GM21528 (cell line): Measurements from ENCODE around the gene SULT1C4.
"Not testable (repeated sequence)": the region's sequence is repeated elsewhere in the genome, so short reads cannot be mapped to it uniquely, and the experiment has no call there.

Experiments
- ATAC-seq: cut with Tn5 transposase; IDR thresholded peaks from one replicate; pipeline ENCODE4 v1.9.1; 2021; ENCODE audit warnings: mild to moderate bottlenecking, moderate library complexity; ENCODE audit not compliant: unreplicated experiment, low FRiP score

SULT1C4 gene

GRCh38 chr2:108377815-108378630, at the start of gene SULT1C4:
Gene SULT1C4 (plus strand): TSS chr2:108377954. CDS start chr2:108378338, 384 bp downstream.
- no peak for ATAC-seq

DNA sequence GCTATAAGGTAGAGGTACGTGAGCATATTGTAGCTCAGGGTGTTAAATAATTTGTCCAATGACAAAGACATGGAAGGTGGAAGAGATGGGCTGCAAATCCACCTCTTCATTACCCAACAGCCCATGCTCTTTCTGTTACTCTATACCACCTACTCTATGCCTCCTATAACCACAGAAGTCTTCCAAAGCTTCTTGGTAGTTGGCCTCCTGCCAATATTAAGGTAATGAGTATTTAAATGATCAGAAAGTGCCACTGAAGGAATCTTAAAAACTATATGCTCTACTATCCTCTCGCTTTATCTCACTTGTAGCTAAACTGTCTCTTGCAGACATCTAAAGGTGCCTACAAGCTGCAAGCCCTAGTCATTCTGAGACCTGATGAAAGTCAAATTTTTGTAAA, 48.0 kb upstream of the SULT1C4 start:
- no peak for ATAC-seq

- ATAC-seq: no peak
Measured at GRCh38 chr2:108330979-108331378, 46.8 kb upstream of the SULT1C4 start.

DNA sequence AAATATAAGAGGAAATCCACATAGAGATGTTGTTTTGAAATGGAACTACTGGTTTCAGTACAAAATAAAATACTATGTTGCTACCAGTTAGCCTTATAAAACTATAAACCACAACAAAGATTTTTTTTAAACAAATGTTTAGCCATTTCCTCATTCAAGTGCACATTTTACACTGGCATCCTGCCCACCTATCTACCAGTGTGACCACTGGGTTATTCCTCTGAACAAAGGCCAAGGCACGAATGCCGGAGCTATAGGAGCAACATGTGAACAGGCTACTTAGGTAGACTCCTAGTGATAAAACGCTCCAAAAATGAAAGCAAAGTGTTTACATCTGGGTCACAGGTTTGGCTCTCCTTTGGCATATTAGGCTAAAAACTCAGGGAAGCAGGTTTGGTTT, 31.8 kb upstream of the SULT1C4 start:
- no peak for ATAC-seq

DNA sequence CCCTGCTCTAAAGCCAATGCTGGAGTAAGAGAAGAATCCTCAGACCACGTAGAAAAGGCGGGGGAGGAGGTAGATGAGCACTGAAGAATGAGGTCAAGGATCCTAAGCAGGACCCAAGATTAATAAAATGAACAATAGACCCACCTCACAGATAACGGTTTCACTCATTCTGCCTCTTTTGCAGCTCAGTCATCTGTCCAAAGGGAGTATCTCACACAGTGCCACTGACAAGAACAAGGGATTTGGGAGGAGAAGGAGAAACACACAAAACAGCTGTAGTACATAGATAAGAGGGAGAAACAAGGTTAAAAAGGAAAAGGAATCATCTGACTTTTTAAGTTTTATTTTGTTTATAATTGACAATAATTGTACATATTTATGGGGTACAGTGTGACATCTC, 30.9 kb upstream of the SULT1C4 start:
- ATAC-seq: no peak

GRCh38 chr2:108347786-108348185, 30.0 kb upstream of the SULT1C4 start:
- no peak for ATAC-seq

DNA sequence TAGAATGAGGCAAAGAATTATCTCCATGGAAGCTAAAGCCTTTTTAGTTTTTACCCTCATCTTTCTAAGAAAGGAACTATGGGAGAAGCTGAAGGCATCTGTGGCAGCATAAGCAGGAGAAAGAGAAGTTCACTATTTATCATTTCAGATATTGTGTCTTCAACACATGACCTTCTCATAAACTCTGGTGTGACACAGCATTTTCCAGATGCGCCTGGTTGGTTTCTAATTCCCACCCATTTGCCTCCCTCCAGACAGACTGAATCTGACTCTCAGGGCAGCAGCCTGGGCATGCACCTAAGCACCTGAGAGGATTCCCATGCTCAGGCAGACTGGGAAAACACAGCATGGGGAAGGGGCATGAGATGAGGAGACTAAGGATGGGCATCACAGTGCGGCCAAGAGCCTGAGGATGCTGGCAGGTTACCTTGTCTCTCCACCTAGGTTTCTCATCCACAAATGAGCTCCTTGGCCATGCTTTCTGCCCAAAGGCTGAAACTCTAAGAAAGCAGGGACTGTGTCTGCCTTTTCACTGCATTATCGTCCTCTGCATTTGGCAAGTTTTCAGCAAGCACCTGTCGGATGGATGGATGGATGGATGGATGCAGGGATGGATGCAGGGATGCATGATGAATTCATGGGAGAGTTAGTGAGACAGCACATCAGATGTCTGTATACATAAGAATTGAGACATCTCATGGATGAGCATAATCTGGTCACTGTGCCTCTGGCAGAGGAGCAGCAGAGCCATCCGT, 28.8 kb upstream of the SULT1C4 start:
- no peak for ATAC-seq

DNA sequence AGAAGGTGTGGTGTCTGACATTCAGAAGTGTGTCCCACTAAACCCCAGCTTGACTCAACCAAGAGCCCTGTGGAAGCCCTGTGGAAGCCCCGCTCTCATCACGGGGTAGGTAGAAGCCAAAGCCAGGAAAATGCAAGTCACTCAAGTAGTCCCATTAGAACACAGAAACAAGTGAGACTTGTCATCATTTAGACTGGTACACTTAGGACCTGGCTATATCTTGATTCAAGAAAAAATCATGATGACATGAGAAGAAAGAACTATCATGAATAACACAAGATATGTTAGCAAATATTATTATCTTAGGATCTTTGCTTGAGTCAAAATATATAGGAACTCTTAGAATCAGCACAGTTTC, 28.2 kb upstream of the SULT1C4 start:
- ATAC-seq: no peak

DNA sequence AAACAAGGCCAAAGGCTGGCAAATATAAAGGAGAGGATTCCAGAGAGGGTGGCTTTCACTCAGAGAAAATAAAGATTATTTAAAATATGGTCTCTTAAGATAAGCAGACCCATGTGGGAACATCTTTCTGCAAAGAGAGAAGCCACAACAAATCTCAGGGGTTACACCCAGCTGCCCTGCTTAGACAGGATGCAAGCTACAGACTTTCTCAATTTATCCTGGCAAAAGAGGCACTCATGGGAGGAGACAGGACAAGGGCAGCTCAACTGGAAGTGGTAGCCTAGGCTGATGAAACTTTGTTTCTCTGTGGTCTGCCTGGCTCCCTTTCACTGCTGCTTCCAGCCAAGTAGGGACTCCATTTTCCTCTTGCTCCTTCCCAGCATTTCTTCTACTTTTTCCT, 25.9 kb upstream of the SULT1C4 start:
- ATAC-seq: no peak

- ATAC-seq: no peak
Measured at GRCh38 chr2:108354136-108354535, 23.6 kb upstream of the SULT1C4 start.

DNA sequence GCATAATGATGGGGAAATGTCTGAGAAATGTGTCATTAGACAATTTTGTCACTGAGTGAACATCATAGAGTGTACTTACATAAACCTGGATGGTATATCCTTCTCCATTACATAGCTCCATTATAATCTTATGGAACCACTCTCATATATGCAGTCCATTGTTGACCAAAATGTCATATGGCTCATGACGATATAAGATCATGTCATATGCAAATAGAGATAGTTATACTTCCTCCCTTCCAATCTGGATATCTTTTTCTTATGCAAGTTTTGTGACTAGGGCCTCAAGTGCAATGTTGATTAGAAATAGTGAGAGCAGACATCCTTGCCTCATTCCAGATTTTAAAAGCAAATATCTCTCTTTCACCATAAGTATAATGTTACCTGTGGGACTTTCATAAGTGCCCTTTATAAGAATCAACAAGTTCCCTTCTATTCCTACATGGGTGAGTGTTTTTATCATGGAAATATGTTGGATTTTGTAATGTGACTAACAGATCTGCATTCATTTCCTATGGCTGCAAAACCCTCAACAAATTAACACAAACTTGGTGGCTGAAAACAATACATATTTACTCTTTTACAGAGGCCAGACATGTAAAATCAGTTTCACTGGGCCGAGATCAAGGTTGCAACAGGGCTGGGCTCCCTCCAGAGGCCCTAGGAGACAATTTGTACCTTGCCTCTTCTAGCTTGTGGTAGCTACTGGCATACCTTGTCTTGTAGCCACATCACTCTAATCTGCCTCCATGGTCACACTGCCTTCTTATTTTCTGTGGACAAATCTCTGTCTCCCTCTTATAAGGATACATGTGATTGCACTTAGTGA, 21.6 kb upstream of the SULT1C4 start:
- ATAC-seq: no peak

- ATAC-seq: not testable (repeated sequence)
Measured at GRCh38 chr2:108359336-108359735, 18.4 kb upstream of the SULT1C4 start.

GRCh38 chr2:108360776-108361468, 16.8 kb upstream of the SULT1C4 start:
- no peak for ATAC-seq

DNA sequence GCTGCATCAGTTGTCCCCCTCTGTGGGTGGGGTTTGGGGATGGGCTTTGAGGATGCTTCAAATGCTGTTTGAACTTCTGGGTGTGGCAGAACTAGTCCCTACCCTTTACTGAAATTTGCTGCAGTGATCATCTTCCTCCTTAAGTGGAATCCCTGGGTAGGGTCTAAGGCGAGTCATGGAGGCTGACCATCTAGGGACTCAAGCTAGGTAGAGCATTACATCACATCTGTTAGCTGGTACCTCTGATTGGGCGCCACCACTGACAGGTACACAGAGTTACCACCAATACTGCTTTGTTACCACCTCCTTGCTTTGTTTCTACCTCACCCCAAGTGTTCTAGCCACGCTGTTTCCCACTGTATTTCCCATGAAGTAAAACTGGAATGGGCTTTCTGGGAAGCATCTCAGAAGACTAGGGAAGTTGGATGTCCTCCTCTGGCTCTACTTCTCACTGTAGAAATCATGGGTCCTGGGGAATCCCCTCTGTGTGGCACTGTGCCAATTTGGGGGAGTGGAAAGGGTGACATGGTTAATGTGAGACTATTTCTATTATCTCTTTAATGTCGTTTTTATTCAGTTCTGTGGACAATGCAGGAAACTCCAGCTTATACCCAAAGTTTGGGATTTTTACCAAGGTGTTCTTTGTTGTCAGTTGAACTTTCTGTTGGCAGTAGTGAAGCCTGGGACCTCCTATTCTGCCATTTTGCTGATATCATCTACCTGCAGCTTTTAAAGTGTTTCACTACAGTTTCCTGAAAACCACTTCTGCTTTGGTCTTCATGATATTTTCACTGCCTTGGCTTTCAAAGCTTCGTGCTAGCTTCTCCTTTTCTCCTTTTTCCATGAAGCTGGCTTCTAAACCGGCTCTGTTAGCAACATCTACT, 14.5 kb upstream of the SULT1C4 start:
- ATAC-seq: no peak

- no peak for ATAC-seq
Measured at GRCh38 chr2:108363908-108364225, 13.9 kb upstream of the SULT1C4 start.

GRCh38 chr2:108364676-108365297, 13.0 kb upstream of the SULT1C4 start:
- ATAC-seq: no peak

GRCh38 chr2:108365656-108366055, 12.1 kb upstream of the SULT1C4 start:
- no peak for ATAC-seq

DNA sequence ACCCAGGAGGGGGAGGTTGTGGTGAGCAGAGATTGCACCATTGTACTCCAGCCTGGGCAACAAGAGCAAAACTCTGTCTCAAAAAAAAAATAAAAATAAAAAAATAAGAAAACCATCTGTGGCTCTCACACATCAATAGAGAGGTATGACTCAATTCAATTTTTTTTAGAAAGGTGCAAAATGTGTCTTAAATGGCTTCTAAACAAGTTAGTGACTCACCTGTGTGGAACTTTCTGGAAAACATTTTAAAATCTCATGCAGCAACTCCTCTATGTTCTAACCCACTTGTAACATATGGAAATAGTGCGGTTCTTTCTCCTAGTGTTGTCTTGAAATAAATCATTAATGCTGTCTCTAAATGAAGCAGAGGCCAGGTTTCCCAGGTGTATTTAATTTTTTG, 10.7 kb upstream of the SULT1C4 start:
- ATAC-seq: no peak

- ATAC-seq: no peak
Measured at GRCh38 chr2:108367561-108368175, 10.1 kb upstream of the SULT1C4 start.
